Mucosa of stomach (tissue), 1 donor: ENCODE data around the gene EYS.

Experiments
- H3K27me3 ChIP-seq: one replicate; pipeline ENCODE4 v1.7.0; 2013; ENCODE audit warnings: mild to moderate bottlenecking, low read length; ENCODE audit not compliant: control insufficient read depth, insufficient read depth
- H3K36me3 ChIP-seq: one replicate; pipeline ENCODE4 v1.7.0; 2013; ENCODE audit warnings: low read length; ENCODE audit not compliant: control insufficient read depth, insufficient read depth
- H3K4me1 ChIP-seq: one replicate; pipeline ENCODE4 v1.7.0; 2013; ENCODE audit warnings: mild to moderate bottlenecking, low read length; ENCODE audit not compliant: control insufficient read depth, insufficient read depth
- H3K4me3 ChIP-seq: one replicate; pipeline ENCODE4 v1.7.0; 2013; ENCODE audit warnings: low read length
- H3K9ac ChIP-seq: one replicate; pipeline ENCODE4 v1.7.0; 2013; ENCODE audit warnings: mild to moderate bottlenecking, low read length, moderate library complexity
- H3K9me3 ChIP-seq: one replicate; pipeline ENCODE4 v1.7.0; 2013; ENCODE audit warnings: mild to moderate bottlenecking, low read length, moderate library complexity; ENCODE audit not compliant: control insufficient read depth
- donor health status: Pancreatic carcinoma.

EYS gene

GRCh38 chr6:64912966-64913365 is 794.1 kb downstream of the EYS start:
- Histone ChIP-seq H3K4me1 (no peaks in the 10 kb centered on the region), H3K4me3 (no peak overlapping the region), H3K9ac (no peak overlapping the region), H3K27me3 (no peaks in the 10 kb centered on the region), H3K36me3 (no peaks in the 10 kb centered on the region), H3K9me3 (no peaks in the 10 kb centered on the region)

GRCh38 chr6:64908104-64908503 is 798.9 kb downstream of the EYS start:
- no peaks in the 10 kb centered on the region for H3K4me1 ChIP-seq
- H3K36me3 ChIP-seq: no peaks in the 10 kb centered on the region
- no peak overlapping the region for H3K9ac ChIP-seq
- no peaks in the 10 kb centered on the region for H3K27me3 ChIP-seq
- H3K4me3 ChIP-seq: no peak overlapping the region
- no peaks in the 10 kb centered on the region for H3K9me3 ChIP-seq

GRCh38 chr6:64904616-64905015 is 802.4 kb downstream of the EYS start:
- H3K36me3 ChIP-seq: no peaks in the 10 kb centered on the region
- H3K27me3 ChIP-seq: no peaks in the 10 kb centered on the region
- H3K4me1 ChIP-seq: no peaks in the 10 kb centered on the region
- H3K9me3 ChIP-seq: no peaks in the 10 kb centered on the region
- no peak overlapping the region for H3K4me3 ChIP-seq
- no peak overlapping the region for H3K9ac ChIP-seq

- Histone ChIP-seq H3K9me3 (no peaks in the 10 kb centered on the region), H3K9ac (no peak overlapping the region), H3K36me3 (no peaks in the 10 kb centered on the region), H3K4me3 (no peak overlapping the region), H3K27me3 (no peaks in the 10 kb centered on the region), H3K4me1 (no peaks in the 10 kb centered on the region)
Observed at GRCh38 chr6:64902596-64902995, 804.4 kb downstream of the EYS start.

- no peaks in the 10 kb centered on the region for H3K4me1 ChIP-seq
- no peak overlapping the region for H3K4me3 ChIP-seq
- no peaks in the 10 kb centered on the region for H3K27me3 ChIP-seq
Observed at GRCh38 chr6:64896939-64897338, 810.1 kb downstream of the EYS start.

GRCh38 chr6:64895945-64896344 is 811.1 kb downstream of the EYS start:
- H3K4me1 ChIP-seq: no peaks in the 10 kb centered on the region
- no peaks in the 10 kb centered on the region for H3K27me3 ChIP-seq
- no peaks in the 10 kb centered on the region for H3K9me3 ChIP-seq
- H3K4me3 ChIP-seq: no peak overlapping the region
- H3K9ac ChIP-seq: no peak overlapping the region
- H3K36me3 ChIP-seq: no peaks in the 10 kb centered on the region

More at GRCh38 chr6:64896939-64897338, 810.1 kb downstream of the EYS start:
- Histone ChIP-seq H3K36me3 (no peaks in the 10 kb centered on the region), H3K9me3 (no peaks in the 10 kb centered on the region), H3K9ac (no peak overlapping the region)

- no peaks in the 10 kb centered on the region for H3K4me1 ChIP-seq
- no peak overlapping the region for H3K4me3 ChIP-seq
- no peaks in the 10 kb centered on the region for H3K36me3 ChIP-seq
- no peaks in the 10 kb centered on the region for H3K27me3 ChIP-seq
- H3K9ac ChIP-seq: no peak overlapping the region
- no peaks in the 10 kb centered on the region for H3K9me3 ChIP-seq
Observed at GRCh38 chr6:64890609-64891008, 816.4 kb downstream of the EYS start.

GRCh38 chr6:64889144-64889543 is 817.9 kb downstream of the EYS start:
- H3K9ac ChIP-seq: no peak overlapping the region

GRCh38 chr6:64874776-64875175 is 832.2 kb downstream of the EYS start:
- Histone ChIP-seq H3K9ac (no peak overlapping the region), H3K4me1 (no peaks in the 10 kb centered on the region), H3K4me3 (no peak overlapping the region), H3K27me3 (no peaks in the 10 kb centered on the region), H3K36me3 (no peaks in the 10 kb centered on the region), H3K9me3 (no peaks in the 10 kb centered on the region)

More at GRCh38 chr6:64889144-64889543, 817.9 kb downstream of the EYS start:
- no peak overlapping the region for H3K4me3 ChIP-seq
- no peaks in the 10 kb centered on the region for H3K27me3 ChIP-seq
- H3K36me3 ChIP-seq: no peaks in the 10 kb centered on the region
- no peaks in the 10 kb centered on the region for H3K4me1 ChIP-seq
- no peaks in the 10 kb centered on the region for H3K9me3 ChIP-seq

GRCh38 chr6:64872633-64873032 is 834.4 kb downstream of the EYS start:
- no peaks in the 10 kb centered on the region for H3K27me3 ChIP-seq
- no peaks in the 10 kb centered on the region for H3K4me1 ChIP-seq
- H3K36me3 ChIP-seq: no peaks in the 10 kb centered on the region
- H3K4me3 ChIP-seq: no peak overlapping the region
- H3K9ac ChIP-seq: no peak overlapping the region
- no peaks in the 10 kb centered on the region for H3K9me3 ChIP-seq

GRCh38 chr6:64861039-64861651 is 845.9 kb downstream of the EYS start:
- Histone ChIP-seq H3K4me3 (no peak overlapping the region), H3K9ac (no peak overlapping the region), H3K27me3 (no peaks in the 10 kb centered on the region), H3K4me1 (no peaks in the 10 kb centered on the region), H3K9me3 (no peaks in the 10 kb centered on the region), H3K36me3 (no peaks in the 10 kb centered on the region)

- Histone ChIP-seq H3K36me3 (no peaks in the 10 kb centered on the region), H3K27me3 (no peaks in the 10 kb centered on the region), H3K9me3 (no peaks in the 10 kb centered on the region), H3K4me3 (no peak overlapping the region), H3K9ac (no peak overlapping the region), H3K4me1 (no peaks in the 10 kb centered on the region)
Observed at GRCh38 chr6:64860203-64860602, 846.8 kb downstream of the EYS start.

- Histone ChIP-seq H3K9ac (no peak overlapping the region), H3K4me3 (no peak overlapping the region), H3K9me3 (no peaks in the 10 kb centered on the region), H3K27me3 (no peaks in the 10 kb centered on the region), H3K36me3 (no peaks in the 10 kb centered on the region), H3K4me1 (no peaks in the 10 kb centered on the region)
Observed at GRCh38 chr6:64850121-64850520, 856.9 kb downstream of the EYS start.
